Nephron (organoid): ENCODE data around the gene PPP1R1C.
"Not testable (repeated sequence)": the region's sequence is repeated elsewhere in the genome, so short reads cannot be mapped to it uniquely, and the experiment has no call there.

ENCODE experiments used
- H3K27ac Mint-ChIP-seq, 3 experiments: 2 replicates each; pipeline ENCODE4 v1.8.0; 2020; ENCODE audit warnings: mixed read lengths in 3 of 3, mild to moderate bottlenecking in 2 of 3, moderate library complexity in 1 of 3
- H3K27me3 Mint-ChIP-seq: 2 replicates; pipeline ENCODE4 v1.8.0; 2021; ENCODE audit warnings: low read depth, mild to moderate bottlenecking, moderate library complexity, mixed read lengths
- H3K36me3 Mint-ChIP-seq: 2 replicates; pipeline ENCODE4 v1.8.0; 2020; ENCODE audit warnings: low read depth, mixed read lengths
- H3K4me1 Mint-ChIP-seq: 2 replicates; pipeline ENCODE4 v1.8.0; 2020; ENCODE audit warnings: mixed read lengths
- H3K4me3 Mint-ChIP-seq, 3 experiments: 2 replicates each; pipeline ENCODE4 v1.8.0; 2020; ENCODE audit warnings: mild to moderate bottlenecking in 3 of 3, mixed read lengths in 3 of 3, moderate library complexity in 2 of 3
- H3K9me3 Mint-ChIP-seq: 2 replicates; pipeline ENCODE4 v1.8.0; 2020; ENCODE audit warnings: mixed read lengths
- TF ChIP-seq, protein P1 (sequence below), 3 experiments: fragments of 200-600 bp; sonication (generic); IDR thresholded peaks; one replicate each; pipeline ENCODE4 v1.5.0; 2021; ENCODE audit warnings: antibody characterized with exemption in 3 of 3; ENCODE audit not compliant: unreplicated experiment in 3 of 3

PPP1R1C gene

GRCh38 chr2:181953881-181954537, 31.6 kb upstream of the PPP1R1C start:
- Mint-ChIP-seq H3K36me3 (no peaks in the 10 kb centered on the region), H3K27me3 (no peaks in the 10 kb centered on the region), H3K9me3 (no peaks in the 10 kb centered on the region), H3K27ac (peak overlapping the region in 2 of 3 experiments; percentile 37 to 51), H3K4me1 (peaks cover 6% of the 10 kb centered on the region), H3K4me3 (peak overlapping the region; percentile 83 to 85 (median 85))
- TF ChIP-seq, protein P1, sequence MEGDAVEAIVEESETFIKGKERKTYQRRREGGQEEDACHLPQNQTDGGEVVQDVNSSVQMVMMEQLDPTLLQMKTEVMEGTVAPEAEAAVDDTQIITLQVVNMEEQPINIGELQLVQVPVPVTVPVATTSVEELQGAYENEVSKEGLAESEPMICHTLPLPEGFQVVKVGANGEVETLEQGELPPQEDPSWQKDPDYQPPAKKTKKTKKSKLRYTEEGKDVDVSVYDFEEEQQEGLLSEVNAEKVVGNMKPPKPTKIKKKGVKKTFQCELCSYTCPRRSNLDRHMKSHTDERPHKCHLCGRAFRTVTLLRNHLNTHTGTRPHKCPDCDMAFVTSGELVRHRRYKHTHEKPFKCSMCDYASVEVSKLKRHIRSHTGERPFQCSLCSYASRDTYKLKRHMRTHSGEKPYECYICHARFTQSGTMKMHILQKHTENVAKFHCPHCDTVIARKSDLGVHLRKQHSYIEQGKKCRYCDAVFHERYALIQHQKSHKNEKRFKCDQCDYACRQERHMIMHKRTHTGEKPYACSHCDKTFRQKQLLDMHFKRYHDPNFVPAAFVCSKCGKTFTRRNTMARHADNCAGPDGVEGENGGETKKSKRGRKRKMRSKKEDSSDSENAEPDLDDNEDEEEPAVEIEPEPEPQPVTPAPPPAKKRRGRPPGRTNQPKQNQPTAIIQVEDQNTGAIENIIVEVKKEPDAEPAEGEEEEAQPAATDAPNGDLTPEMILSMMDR (IDR thresholded peaks at IDR 0.05; ENCODE audit: unreplicated experiment in 3 of 3), result peak; percentile 50 to 65 (median 50)

- TF ChIP-seq, protein P1 (IDR thresholded peaks at IDR 0.05; ENCODE audit: unreplicated experiment in 3 of 3), result peak in 2 of 3 experiments; percentile 3 to 14
- Mint-ChIP-seq H3K27me3 (no peaks in the 10 kb centered on the region), H3K27ac (peak overlapping the region in 2 of 3 experiments; percentile 37 to 51), H3K9me3 (no peaks in the 10 kb centered on the region), H3K4me1 (peaks cover 6% of the 10 kb centered on the region), H3K36me3 (no peaks in the 10 kb centered on the region), H3K4me3 (peak overlapping the region; percentile 83 to 85 (median 85))
Measured at GRCh38 chr2:181954538-181954883, 31.1 kb upstream of the PPP1R1C start.

DNA sequence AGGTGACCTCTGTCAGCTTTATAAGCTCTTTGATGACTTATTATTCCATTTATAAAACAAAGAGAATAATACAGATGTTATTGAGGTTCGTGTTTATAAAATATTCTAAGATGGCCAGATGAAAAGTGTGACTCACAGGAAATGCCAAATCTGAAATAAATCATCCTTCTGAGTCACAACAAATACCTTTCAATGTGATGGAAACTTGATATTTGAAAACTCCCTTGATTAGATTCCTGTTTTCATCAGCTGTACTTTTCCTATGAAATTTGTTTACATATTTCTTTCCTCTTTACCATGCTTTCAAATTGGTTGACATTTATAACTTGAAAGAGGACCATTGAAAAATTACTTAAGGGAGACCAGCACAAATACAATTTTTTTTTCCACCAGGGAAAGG, 30.6 kb upstream of the PPP1R1C start:
- Mint-ChIP-seq H3K27me3 (no peaks in the 10 kb centered on the region), H3K27ac (no peak overlapping the region), H3K4me1 (peaks cover 6% of the 10 kb centered on the region), H3K36me3 (no peaks in the 10 kb centered on the region), H3K9me3 (no peaks in the 10 kb centered on the region), H3K4me3 (no peak overlapping the region)
- TF ChIP-seq, protein P1 (IDR thresholded peaks at IDR 0.05; ENCODE audit: unreplicated experiment in 3 of 3), result no peak

GRCh38 chr2:181955866-181956265, 29.8 kb upstream of the PPP1R1C start:
- not testable (repeated sequence) for H3K4me3 Mint-ChIP-seq, H3K4me1 Mint-ChIP-seq, H3K36me3 Mint-ChIP-seq, H3K27ac Mint-ChIP-seq, H3K9me3 Mint-ChIP-seq, H3K27me3 Mint-ChIP-seq

DNA sequence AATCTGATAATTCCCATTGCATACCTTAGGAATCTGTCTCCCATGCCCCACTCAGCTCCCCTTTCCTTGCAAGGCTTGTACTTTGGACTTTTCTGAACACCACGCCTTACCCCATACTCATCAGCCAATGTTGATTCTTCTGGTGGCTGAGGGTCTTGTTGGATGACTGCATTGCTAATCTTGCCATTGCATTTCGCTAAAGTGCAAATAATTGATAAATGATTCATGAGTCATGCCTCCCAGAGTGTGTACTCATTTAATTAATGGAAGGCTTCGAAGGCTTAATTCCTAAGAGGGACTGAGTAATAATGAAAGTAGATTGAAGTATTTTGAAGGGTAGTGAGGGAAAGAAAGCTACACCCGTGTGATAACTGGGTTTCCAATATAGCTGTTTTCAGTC, 28.0 kb upstream of the PPP1R1C start:
- Mint-ChIP-seq H3K4me1 (peaks cover 6% of the 10 kb centered on the region), H3K9me3 (no peaks in the 10 kb centered on the region), H3K27me3 (no peaks in the 10 kb centered on the region), H3K4me3 (no peak overlapping the region), H3K27ac (no peak overlapping the region), H3K36me3 (no peaks in the 10 kb centered on the region)
- TF ChIP-seq, protein P1 (IDR thresholded peaks at IDR 0.05; ENCODE audit: unreplicated experiment in 3 of 3), result no peak

- Mint-ChIP-seq H3K36me3 (no peaks in the 10 kb centered on the region), H3K27me3 (no peaks in the 10 kb centered on the region), H3K27ac (no peak overlapping the region), H3K9me3 (no peaks in the 10 kb centered on the region), H3K4me3 (no peak overlapping the region), H3K4me1 (peaks cover 6% of the 10 kb centered on the region)
- TF ChIP-seq, protein P1 (IDR thresholded peaks at IDR 0.05; ENCODE audit: unreplicated experiment in 3 of 3), result no peak
Measured at GRCh38 chr2:181958726-181959125, 26.9 kb upstream of the PPP1R1C start.
